MG63 (cell line): ENCODE results near the gene PALD1. TPM values are rescaled to one million over a fixed set of nuclear protein-coding genes. Genes with fewer than 3 reads are reported as not detected.
A peak's percentile ranks its signal among the peaks of the same experiment; 100 is the strongest.
"Not testable (repeated sequence)": the region's sequence is repeated elsewhere in the genome, so short reads cannot be mapped to it uniquely, and the experiment has no call there.

ENCODE experiments used
- DNase-seq: peaks from one replicate; pipeline ENCODE4 v3.0.0-alpha.2; 2020
- H3K27me3 ChIP-seq: fragments of 250-450 bp; sonication (Bioruptor Pico); 2 replicates; pipeline ENCODE4 v1.5.1; 2020; ENCODE audit warnings: mild to moderate bottlenecking, moderate library complexity
- H3K36me3 ChIP-seq: fragments of 250-450 bp; sonication (Bioruptor Pico); 2 replicates; pipeline ENCODE4 v1.5.1; 2020; ENCODE audit warnings: mild to moderate bottlenecking, moderate library complexity
- H3K4me3 ChIP-seq: fragments of 250-450 bp; sonication (Bioruptor Pico); 2 replicates; pipeline ENCODE4 v1.5.1; 2020; ENCODE audit warnings: mild to moderate bottlenecking, moderate library complexity
- H3K9me3 ChIP-seq: fragments of 250-450 bp; sonication (Bioruptor Pico); 2 replicates; pipeline ENCODE4 v1.5.1; 2020; ENCODE audit warnings: mild to moderate bottlenecking, moderate library complexity
- total RNA-seq: library from RNA; depleted of rRNA; stranded (reverse); fragments of >200 nt; shearing (Covaris generic); gene quantifications from 2 replicates; pipeline ENCODE4 v1.2.3, GENCODE V29; 2014; ENCODE audit warnings: low replicate concordance; rRNA removed

The PALD1 gene
- total RNA-seq, 1 experiment from 2014 or later, result 7.8 TPM

DNA sequence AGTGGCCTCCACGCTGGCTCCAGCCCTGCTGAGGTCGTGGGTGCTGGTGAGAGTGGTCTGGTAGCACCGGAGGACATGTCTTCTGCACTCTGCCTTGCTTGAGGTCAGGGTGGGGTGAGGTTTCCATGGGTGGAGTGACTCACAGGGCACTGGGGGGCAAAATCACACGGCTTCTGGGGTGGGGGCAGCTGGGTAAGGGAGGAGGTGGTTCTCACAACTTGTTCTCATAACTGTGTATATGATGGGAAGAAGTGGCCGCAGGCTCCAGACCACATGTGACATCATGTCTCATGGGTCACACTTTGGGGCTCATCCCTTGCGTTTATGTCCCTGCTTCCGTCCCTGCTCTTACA is 124.9 kb downstream of the PALD1 start:
- no peaks in the 10 kb centered on the region for H3K36me3 ChIP-seq
- H3K4me3 ChIP-seq, result no peak overlapping the region
- no peaks in the 10 kb centered on the region for H3K9me3 ChIP-seq
- no peaks in the 10 kb centered on the region for H3K27me3 ChIP-seq
- no peak for DNase-seq

DNA sequence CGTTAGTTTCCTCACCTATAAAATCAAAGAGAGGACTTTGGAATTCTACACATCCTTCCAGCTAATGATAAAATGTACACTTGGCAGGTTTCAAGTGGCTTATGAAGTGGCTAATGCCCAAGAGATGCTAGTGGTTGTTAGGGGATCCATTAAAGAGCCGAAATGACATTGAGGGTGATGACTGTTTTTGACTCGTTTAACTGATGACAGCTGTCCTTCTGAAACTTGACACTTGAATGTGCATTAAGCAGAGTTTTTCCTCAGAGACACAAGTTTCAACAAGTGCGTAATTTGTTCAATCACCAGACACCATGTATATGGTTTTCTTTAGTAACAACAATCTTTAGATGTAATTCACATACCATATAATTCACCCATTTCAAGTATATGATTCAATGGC is 125.5 kb downstream of the PALD1 start:
- H3K4me3 ChIP-seq, result no peak overlapping the region
- no peaks in the 10 kb centered on the region for H3K9me3 ChIP-seq
- DNase-seq, result no peak
- H3K36me3 ChIP-seq, result no peaks in the 10 kb centered on the region
- no peaks in the 10 kb centered on the region for H3K27me3 ChIP-seq

DNA sequence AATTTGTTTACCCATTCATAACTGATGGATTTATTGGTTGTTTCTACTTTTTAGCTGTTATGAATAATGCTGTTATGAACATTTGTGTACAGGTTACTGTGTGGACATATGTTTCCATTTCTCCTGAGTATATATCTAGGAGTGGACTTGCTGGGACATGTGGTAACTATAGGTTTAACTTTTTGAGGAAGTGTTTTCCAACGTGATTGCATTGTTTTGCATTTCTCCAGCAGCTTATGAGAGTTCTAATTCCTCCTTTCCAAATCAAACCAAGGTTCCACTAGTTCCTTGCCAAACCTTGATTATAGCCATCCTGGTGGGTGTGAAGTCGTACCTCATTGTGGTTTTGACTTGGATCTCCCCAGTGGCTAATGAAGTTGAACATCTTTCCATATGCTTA is 126.6 kb downstream of the PALD1 start:
- no peak for DNase-seq
- Histone ChIP-seq H3K27me3 (no peaks in the 10 kb centered on the region), H3K9me3 (no peaks in the 10 kb centered on the region), H3K36me3 (no peaks in the 10 kb centered on the region), H3K4me3 (no peak overlapping the region)

DNA sequence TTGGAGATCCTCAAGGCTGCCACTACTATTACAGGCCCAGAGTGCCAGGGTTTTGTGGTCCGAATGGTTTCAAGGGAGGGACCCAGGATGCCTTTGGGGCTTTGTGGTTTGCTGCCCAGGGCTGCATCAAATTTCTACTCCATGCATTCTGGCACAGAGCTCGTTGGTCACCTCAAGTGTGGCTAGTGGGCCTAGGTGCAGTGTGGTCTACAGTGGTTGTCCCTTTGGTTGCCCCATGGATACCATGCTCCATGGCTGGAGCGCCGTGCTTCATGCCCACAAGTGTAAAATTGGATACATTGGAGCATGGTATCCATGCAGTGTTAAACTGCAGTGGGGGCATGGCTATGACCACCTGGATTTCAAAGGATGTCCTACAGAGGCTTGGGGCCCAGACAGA is 129.4 kb downstream of the PALD1 start:
- no peak for DNase-seq
- Histone ChIP-seq H3K27me3 (no peaks in the 10 kb centered on the region), H3K4me3 (no peak overlapping the region), H3K9me3 (no peaks in the 10 kb centered on the region), H3K36me3 (no peaks in the 10 kb centered on the region)

DNA sequence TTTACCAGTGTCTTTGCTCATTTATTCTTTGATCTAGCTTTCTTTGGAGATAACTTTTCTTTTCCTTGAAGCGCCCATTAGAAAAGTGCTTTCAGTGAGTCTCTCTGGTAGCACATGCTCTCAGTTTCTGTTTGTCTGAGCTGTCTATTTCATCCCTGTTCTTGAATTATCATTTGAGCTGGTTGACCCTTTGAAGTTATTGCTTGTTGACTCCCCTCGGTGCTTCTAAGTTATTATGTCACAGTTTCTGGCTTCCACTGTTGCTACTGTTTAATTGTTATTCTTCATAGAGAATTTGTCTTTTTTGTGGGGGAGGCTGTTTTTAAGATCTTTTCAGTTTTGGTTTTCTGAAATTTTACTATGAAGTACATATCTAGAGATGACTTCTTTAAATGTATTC is 135.4 kb downstream of the PALD1 start:
- no peaks in the 10 kb centered on the region for H3K36me3 ChIP-seq
- DNase-seq, result no peak
- no peaks in the 10 kb centered on the region for H3K27me3 ChIP-seq
- no peaks in the 10 kb centered on the region for H3K9me3 ChIP-seq
- no peak overlapping the region for H3K4me3 ChIP-seq

DNA sequence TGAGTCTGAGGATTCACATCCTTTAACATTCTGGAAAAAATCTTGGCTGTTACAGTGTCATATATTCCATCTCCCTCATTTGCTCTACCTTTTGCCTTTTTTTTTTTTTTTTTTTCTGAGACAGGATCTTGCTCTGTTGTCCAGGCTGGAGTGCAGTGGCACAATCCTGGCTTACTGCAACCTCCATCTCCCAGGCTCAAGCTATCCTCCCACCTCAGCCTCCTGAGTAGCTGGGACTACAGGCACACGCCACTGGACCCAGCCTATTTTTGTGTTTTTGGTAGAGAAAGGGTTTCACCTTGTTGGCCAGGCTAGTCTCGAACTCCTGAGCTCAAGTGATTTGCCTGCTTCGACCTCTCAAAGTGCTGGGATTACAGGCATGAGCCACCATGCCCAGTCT is 135.8 kb downstream of the PALD1 start:
- not testable (repeated sequence) for H3K4me3 ChIP-seq, H3K36me3 ChIP-seq, DNase-seq, H3K9me3 ChIP-seq, H3K27me3 ChIP-seq

DNA sequence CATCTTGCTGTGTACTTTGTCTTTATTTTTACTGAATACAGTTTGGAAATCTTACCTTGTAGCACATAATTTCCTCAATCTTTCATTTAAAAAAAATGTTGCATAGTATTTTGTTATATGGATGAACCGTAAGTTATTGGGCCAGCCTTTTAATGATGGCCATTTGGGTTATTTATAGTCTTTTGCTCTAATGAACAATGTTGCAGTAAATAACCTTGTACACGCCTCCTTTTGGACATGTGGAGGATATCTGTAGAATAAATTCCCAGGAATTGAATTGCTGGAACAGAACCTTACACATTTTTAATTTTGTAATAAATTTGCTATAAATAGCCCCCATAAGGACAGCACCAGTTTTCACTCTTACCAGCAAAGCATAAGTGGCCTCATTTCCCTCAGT is 136.6 kb downstream of the PALD1 start:
- DNase-seq, result no peak
- H3K36me3 ChIP-seq, result no peaks in the 10 kb centered on the region
- H3K4me3 ChIP-seq, result no peak overlapping the region
- H3K27me3 ChIP-seq, result no peaks in the 10 kb centered on the region
- no peaks in the 10 kb centered on the region; the same call in 1 of the 2 replicates for H3K9me3 ChIP-seq

DNA sequence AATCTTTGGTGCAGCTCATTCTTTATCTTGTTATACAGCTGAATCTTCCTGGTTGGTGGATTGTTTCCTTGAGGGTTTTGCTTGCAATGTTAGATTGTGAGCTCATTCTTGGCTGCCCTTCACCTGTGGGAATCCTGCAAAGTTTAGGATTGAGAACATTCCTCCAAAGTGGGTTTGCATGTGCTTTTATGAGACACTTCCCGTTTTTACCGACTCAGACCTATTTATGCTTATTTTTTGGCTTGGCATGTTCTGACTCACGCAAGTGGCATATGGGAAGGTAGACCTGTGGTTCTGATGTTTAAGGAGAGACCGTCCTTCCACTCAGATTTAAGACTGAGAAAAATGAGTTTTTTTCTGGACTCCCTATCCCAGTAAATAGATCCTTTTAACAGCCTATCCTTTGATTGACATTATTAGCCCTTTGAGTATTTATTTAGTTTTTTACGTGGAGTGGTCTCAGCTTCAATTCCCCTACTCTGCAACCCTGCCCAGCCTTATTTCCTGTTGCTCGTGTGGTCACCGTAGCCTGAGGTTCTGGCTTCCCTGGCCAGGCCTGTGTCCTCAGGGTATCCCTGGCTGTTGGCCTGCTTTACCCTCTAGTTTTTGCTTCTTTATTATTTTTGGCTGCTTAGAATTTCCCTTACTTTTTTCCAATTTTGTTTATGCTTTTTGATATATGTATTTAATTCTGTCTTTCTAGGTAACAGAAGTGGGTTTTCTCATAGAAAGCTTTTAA is 137.4 kb downstream of the PALD1 start:
- Histone ChIP-seq H3K36me3 (no peaks in the 10 kb centered on the region), H3K27me3 (no peaks in the 10 kb centered on the region), H3K4me3 (no peak overlapping the region), H3K9me3 (peaks cover 3% of the 10 kb centered on the region; the same call in 1 of the 2 replicates)
- DNase-seq, result peak; percentile 71

DNA sequence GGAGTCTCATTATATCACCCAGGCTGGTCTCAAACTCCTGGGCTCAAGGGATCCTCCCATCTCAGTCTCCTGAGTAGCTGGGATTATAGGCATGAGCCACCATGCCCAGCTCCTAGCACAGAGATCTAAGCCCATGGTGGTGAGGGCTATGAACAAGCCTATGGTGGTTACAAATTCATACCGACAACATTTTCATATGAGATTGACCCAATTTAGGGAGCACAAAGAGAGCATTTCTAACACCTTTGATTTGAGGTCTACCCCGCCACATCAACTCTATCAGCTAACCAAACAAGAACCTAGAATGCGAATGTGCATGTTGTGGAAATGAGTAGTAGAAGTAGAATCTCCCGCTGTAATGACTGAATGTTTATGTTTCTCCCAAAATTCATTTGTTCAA is 138.2 kb downstream of the PALD1 start:
- no peak overlapping the region for H3K4me3 ChIP-seq
- no peak for DNase-seq
- no peaks in the 10 kb centered on the region for H3K36me3 ChIP-seq

More for the DNA sequence above, 138.2 kb downstream of the PALD1 start:
- Histone ChIP-seq H3K9me3 (peaks cover 3% of the 10 kb centered on the region; the same call in 1 of the 2 replicates), H3K27me3 (no peaks in the 10 kb centered on the region)

Other genes with a start within 250 kb of the PALD1 start
- 437 and 481 TPM in 2 replicates for gene PPA1, start 245.3 kb upstream of the PALD1 start, total RNA-seq
- not detected in 2 replicates for gene NPFFR1, start 194.8 kb upstream of the PALD1 start, total RNA-seq
- gene LRRC20, start 96.1 kb upstream of the PALD1 start, total RNA-seq, result 15.8 and 48.2 TPM in 2 replicates
- gene EIF4EBP2, start 74.6 kb upstream of the PALD1 start, total RNA-seq, result 5.1 and 6.1 TPM in 2 replicates
- gene NODAL, start 37.1 kb upstream of the PALD1 start, total RNA-seq, result not detected in 2 replicates
- gene PRF1, start 124.0 kb downstream of the PALD1 start, total RNA-seq, result not detected in 2 replicates
- gene ADAMTS14, start 193.7 kb downstream of the PALD1 start, total RNA-seq, result 1.6 and 2.7 TPM in 2 replicates